ENCODE results near the gene SCYGR6. TPM values are rescaled to one million over a fixed set of nuclear protein-coding genes. Genes with fewer than 3 reads are reported as not detected.
"Not testable (repeated sequence)": the region's sequence is repeated elsewhere in the genome, so short reads cannot be mapped to it uniquely, and the experiment has no call there.

The SCYGR6 gene
- total RNA-seq, 2 experiments from 2014 or later: not detected

DNA sequence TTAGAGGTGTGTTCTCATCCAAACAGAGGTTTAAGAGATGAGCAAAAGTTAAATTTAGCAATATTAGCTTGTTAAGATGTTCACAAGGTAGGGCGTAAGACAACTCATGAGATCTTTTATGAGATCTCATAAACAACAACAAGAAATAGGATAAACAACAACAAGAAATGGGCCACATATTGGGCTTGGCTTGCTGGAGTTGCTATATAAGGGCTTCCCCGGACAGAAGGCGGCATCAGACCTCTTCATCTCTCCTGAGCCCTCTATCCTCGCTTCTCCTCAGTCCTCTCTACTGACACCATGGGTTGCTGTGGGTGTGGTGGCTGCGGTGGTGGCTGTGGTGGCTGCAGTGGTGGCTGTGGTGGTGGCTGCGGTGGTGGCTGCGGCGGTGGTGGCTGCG is 21.0 kb upstream of the SCYGR6 start, which contains the start of gene SCYGR8:
Gene SCYGR8 (plus strand): TSS at position 301 of the 400 bp plus-strand sequence. CDS start 0 bp downstream, at position 301.
- CTCF ChIA-PET: no interaction called here
- H3K9me3 Mint-ChIP-seq: no peaks in the 10 kb centered on the region

DNA sequence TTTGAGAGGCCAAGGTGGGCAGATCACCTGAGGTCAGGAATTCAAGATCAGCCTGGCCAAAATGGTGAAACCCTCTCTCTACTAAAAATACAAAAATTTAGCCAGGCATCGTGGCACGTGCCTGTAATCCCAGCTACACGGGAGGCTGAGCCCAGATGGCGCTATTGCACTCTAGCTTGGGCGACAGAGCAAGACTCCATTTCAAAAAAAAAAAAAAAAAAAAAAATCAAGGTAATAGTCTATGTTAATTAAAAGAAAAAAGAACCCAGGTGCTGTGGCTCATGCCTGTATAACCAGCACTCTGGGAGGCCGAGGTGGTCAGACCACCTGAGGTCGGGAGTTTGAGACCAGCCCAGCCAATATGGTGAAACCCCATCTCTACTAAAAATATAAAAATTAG is 16.1 kb upstream of the SCYGR6 start:
- H3K27ac Mint-ChIP-seq; H3K36me3 Mint-ChIP-seq (ENCODE audit: low read depth); H3K27me3 Mint-ChIP-seq (ENCODE audit: low read depth); H3K9me3 Mint-ChIP-seq; intact Hi-C loops (cut with micrococcal nuclease); H3K4me3 Mint-ChIP-seq; H3K4me1 Mint-ChIP-seq (ENCODE audit: low read depth): not testable (repeated sequence)
- CTCF ChIA-PET: interaction anchor here (0.6 to 1.4 kb wide), 4 partner anchors 25 to 149 kb away, joined by 3 to 6 read pairs (median 4); no protein-coding TSS in a partner anchor
- peak; percentile 14 for DNase-seq

More for the DNA sequence above, 21.0 kb upstream of the SCYGR6 start, which contains the start of gene SCYGR8:
- no peaks in the 10 kb centered on the region for H3K4me1 Mint-ChIP-seq (ENCODE audit: low read depth)
- no peak for DNase-seq
- peaks cover 5% of the 10 kb centered on the region for H3K27me3 Mint-ChIP-seq (ENCODE audit: low read depth)
- intact Hi-C loops (cut with micrococcal nuclease): no loop called here
- H3K36me3 Mint-ChIP-seq (ENCODE audit: low read depth): no peaks in the 10 kb centered on the region
- H3K27ac Mint-ChIP-seq: no peak within 1 kb of the TSS
- no peak within 1 kb of the TSS for H3K4me3 Mint-ChIP-seq

DNA sequence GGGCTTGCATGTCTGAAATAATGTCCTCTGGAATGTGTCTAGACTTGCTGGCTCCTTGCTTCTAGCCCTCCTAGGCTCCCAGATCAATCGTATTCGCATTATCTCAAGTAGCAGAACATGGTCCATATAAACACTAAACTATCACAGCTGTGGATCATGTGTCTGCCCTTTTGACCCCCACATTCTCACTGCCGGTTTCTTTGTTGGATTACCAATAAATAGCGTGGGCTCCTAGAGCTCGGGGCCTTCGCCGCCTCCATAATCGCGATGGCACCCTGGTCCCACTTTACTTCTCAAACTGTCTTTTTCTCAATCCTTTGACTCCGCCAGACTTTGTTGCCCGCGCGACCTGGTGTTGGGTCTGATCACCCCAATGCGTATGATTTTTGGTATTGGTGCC is 14.8 kb upstream of the SCYGR6 start:
- no peak for DNase-seq
- no peaks in the 10 kb centered on the region for H3K9me3 Mint-ChIP-seq
- intact Hi-C loops (cut with micrococcal nuclease): no loop called here
- no peaks in the 10 kb centered on the region for H3K36me3 Mint-ChIP-seq (ENCODE audit: low read depth)
- no peak overlapping the region for H3K27ac Mint-ChIP-seq
- H3K4me1 Mint-ChIP-seq (ENCODE audit: low read depth): no peaks in the 10 kb centered on the region
- CTCF ChIA-PET: no interaction called here
- H3K4me3 Mint-ChIP-seq: no peak overlapping the region
- H3K27me3 Mint-ChIP-seq (ENCODE audit: low read depth): peaks cover 4% of the 10 kb centered on the region

DNA sequence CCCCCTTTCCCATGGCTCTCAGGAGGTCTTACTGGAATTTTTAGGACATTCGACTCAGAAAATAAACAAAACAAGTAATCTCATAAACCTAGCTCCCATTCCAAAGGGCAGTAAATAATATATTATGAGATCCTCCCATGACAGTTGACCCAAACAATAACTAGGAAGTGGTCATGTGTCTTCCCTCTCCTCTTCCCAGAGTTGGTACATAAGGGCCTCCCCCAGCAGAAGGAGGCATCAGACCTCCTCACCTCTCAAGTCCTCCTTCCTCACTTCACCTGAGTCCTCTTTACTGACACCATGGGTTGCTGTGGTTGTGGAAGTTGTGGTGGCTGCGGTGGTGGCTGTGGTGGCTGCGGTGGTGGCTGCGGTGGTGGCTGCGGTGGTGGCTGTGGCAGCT is 3.5 kb upstream of the SCYGR6 start, which contains the start of gene SCYGR7:
Gene SCYGR7 (plus strand): TSS at position 301 of the 400 bp plus-strand sequence. CDS start 0 bp downstream, at position 301.
- CTCF ChIA-PET: no interaction called here
- no peak within 1 kb of the TSS for H3K27ac Mint-ChIP-seq
- no peak within 1 kb of the TSS for H3K4me3 Mint-ChIP-seq
- intact Hi-C loops (cut with micrococcal nuclease): no loop called here
- peaks cover under 1% of the 10 kb centered on the region for H3K9me3 Mint-ChIP-seq
- H3K27me3 Mint-ChIP-seq (ENCODE audit: low read depth): peaks cover 12% of the 10 kb centered on the region
- H3K36me3 Mint-ChIP-seq (ENCODE audit: low read depth): no peaks in the 10 kb centered on the region
- H3K4me1 Mint-ChIP-seq (ENCODE audit: low read depth): no peaks in the 10 kb centered on the region
- no peak for DNase-seq

DNA sequence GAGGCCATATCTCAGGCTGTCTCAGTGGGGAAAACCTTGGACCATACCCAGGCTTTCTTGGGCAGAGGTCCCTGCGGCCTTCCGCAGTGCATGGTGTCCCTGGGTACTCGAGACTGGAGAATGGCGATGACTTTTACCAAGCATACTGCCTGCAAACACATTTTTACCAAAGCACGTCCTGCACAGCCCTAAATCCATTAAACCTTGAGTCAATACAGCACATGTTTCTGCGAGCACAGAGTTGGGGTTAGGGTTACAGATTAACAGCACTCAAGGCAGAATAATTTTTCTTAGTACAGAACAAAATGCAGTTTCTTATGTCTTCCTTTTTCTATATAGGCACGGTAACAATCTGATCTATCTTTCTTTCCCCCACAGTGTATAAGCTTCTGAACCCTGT is 1.7 kb downstream of the SCYGR6 start:
- DNase-seq; H3K9me3 Mint-ChIP-seq; intact Hi-C loops (cut with micrococcal nuclease); H3K27ac Mint-ChIP-seq; H3K4me3 Mint-ChIP-seq; H3K36me3 Mint-ChIP-seq (ENCODE audit: low read depth); H3K27me3 Mint-ChIP-seq (ENCODE audit: low read depth); H3K4me1 Mint-ChIP-seq (ENCODE audit: low read depth); CTCF ChIA-PET: not testable (repeated sequence)

DNA sequence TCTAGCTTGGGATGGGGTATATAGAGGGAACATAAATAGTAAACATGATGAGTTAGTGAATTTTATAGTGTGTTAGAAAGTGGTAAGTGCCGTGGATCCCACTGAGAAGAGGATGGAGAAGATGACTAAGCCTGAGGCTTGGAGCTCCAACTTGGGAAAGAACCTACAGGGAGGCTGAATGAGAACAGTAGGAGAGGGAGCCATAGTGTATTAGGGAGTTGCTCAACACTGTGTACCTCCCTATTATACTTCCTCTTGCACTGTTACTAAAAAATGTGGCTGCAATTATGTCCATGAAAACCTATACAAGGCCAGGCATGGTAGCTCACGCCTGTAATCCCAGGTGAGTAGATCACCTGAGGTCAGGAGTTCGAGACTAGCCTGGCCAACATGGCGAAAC is 3.9 kb downstream of the SCYGR6 start:
- Mint-ChIP-seq H3K36me3 (ENCODE audit: low read depth) (no peaks in the 10 kb centered on the region), H3K4me3 (no peak overlapping the region), H3K4me1 (ENCODE audit: low read depth) (no peaks in the 10 kb centered on the region), H3K27ac (no peak overlapping the region), H3K27me3 (ENCODE audit: low read depth) (peaks cover 24% of the 10 kb centered on the region), H3K9me3 (no peaks in the 10 kb centered on the region)
- intact Hi-C loops (cut with micrococcal nuclease): no loop called here
- CTCF ChIA-PET: interaction anchor here (1.4 kb wide), 1 partner anchor 63 kb away, joined by 5 read pairs; no protein-coding TSS in a partner anchor
- no peak for DNase-seq

DNA sequence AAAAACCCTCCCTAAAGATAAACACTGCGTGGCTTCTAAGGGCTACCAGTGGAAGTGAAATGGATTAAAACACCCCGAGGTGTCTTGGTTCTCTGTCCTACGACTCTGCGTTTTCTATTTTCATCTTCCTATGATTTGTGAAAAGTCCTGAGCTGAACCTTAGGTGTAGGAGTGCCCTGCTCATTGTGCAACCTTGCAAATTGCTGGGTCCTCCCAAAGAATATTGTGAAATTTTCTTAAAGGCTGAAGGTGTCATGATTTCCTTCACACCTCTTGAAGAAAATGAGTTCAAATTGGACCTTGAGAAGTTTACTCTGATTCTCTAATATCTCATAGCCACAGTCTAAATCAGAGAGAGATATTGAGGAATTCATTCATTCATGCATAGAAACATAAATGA is 4.9 kb downstream of the SCYGR6 start:
- no peak overlapping the region for H3K27ac Mint-ChIP-seq
- H3K4me1 Mint-ChIP-seq (ENCODE audit: low read depth): no peaks in the 10 kb centered on the region
- no peak overlapping the region for H3K4me3 Mint-ChIP-seq
- H3K9me3 Mint-ChIP-seq: no peaks in the 10 kb centered on the region
- no peak for DNase-seq
- intact Hi-C loops (cut with micrococcal nuclease): no loop called here
- CTCF ChIA-PET: no interaction called here
- no peaks in the 10 kb centered on the region for H3K36me3 Mint-ChIP-seq (ENCODE audit: low read depth)
- peaks cover 24% of the 10 kb centered on the region for H3K27me3 Mint-ChIP-seq (ENCODE audit: low read depth)

DNA sequence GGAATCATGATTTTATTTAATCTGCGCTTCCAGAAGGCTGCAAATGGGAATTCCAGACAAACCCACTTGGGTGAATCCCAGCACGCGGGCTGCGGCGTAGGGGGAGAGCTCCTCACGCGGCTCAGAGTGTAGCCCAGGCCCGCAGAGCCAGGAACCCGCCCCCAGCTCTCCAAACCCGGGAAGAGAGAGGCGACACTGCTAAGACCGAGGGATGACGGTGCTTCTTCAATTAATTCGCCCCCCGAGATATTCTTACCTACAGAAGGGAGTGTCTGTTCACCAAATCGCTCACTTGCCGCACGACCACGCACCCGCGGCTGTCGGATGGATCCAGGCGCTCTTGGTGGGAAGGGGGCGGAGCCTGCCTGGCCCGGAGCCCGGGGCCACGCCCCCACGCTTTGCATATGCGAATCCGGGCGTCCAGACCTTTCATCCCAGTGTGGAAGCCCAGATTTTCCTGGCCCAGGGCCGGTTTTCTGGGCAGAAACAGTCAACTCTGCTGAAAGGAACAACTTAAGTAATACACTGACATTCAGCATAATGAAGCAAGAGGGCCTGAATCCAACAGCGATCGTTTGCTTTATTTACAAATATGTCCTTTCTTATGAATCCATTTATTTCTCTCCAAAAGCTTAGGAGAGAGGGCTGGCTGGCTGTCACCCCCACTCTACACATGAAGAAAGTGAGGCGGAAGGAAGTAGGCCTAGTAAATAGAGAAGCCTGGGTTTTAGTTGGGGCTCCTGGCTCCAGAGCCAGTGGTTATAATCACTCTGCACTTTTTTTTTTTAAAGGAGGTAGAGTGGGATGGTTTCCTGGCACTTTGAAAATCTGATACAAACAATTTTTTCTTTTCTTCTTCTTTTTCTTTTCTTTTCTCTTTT is 6.6 kb downstream of the SCYGR6 start, which contains the start of gene SLC19A3:
Gene SLC19A3 (minus strand): TSS at position 342 of the 881 bp plus-strand sequence. CDS start 15,710 bp downstream, outside the sequence.
- Mint-ChIP-seq H3K4me3 (peak within 1 kb of the TSS; percentile 30), H3K27me3 (ENCODE audit: low read depth) (peaks cover 24% of the 10 kb centered on the region), H3K27ac (no peak within 1 kb of the TSS), H3K36me3 (ENCODE audit: low read depth) (no peaks in the 10 kb centered on the region), H3K9me3 (no peaks in the 10 kb centered on the region), H3K4me1 (ENCODE audit: low read depth) (no peaks in the 10 kb centered on the region)
- CTCF ChIA-PET: interaction anchor here (0.9 to 1.7 kb wide), 2 partner anchors 48 to 60 kb away, joined by 3 read pairs; no protein-coding TSS in a partner anchor
- peak; percentile 16 for DNase-seq
- intact Hi-C loops (cut with micrococcal nuclease): no loop called here

DNA sequence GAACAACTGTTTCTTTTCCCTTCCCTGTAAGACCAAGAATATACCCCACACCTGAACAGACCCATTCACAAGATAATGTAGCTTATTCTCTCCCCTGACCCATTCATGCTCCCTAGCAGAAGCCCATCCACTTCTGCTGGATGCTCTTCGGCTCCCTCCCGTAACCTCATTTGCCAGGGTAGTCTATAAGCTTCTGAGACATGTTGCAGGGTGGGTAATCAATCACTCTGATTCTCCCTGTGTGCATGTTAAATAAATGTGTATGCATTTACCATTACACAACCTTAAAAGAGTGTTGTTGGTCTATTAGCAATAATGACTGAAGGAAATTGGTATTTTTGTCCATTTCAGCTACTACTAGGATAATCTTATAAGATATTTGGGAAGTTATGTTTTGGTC is 8.1 kb downstream of the SCYGR6 start:
- intact Hi-C loops (cut with micrococcal nuclease): no loop called here
- H3K4me1 Mint-ChIP-seq (ENCODE audit: low read depth): no peaks in the 10 kb centered on the region
- DNase-seq: no peak
- peaks cover 22% of the 10 kb centered on the region for H3K27me3 Mint-ChIP-seq (ENCODE audit: low read depth)
- H3K9me3 Mint-ChIP-seq: no peaks in the 10 kb centered on the region
- CTCF ChIA-PET: interaction anchor here (1.7 kb wide), 1 partner anchor 59 kb away, joined by 3 read pairs; no protein-coding TSS in a partner anchor
- no peak overlapping the region for H3K27ac Mint-ChIP-seq
- H3K4me3 Mint-ChIP-seq: no peak overlapping the region
- no peaks in the 10 kb centered on the region for H3K36me3 Mint-ChIP-seq (ENCODE audit: low read depth)

DNA sequence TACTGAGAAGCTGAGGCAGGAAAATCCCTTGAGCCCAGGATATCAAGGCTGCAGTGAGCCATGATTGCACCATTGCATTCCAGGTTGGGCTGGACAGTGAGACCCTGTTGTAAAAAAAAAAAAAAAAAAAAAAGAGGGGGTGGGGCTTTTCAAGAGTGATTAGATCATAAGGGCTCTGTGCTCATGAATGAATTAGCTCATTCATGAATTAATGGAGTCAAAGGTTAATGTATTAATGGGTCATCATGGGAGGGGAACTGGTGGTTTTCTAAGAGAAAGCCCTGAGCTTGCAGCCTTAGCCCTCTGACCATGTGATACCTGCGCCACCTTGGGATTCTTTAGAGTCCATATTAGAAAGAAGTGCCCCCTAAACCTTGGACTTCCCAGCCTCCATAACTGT is 11.3 kb downstream of the SCYGR6 start:
- Mint-ChIP-seq H3K27ac (no peak overlapping the region), H3K27me3 (ENCODE audit: low read depth) (peaks cover 17% of the 10 kb centered on the region), H3K9me3 (no peaks in the 10 kb centered on the region), H3K4me1 (ENCODE audit: low read depth) (no peaks in the 10 kb centered on the region), H3K36me3 (ENCODE audit: low read depth) (no peaks in the 10 kb centered on the region), H3K4me3 (no peak overlapping the region)
- intact Hi-C loops (cut with micrococcal nuclease): loop anchor here (5.0 kb wide), 1 partner anchor 54 kb away; no protein-coding TSS in a partner anchor
- CTCF ChIA-PET: no interaction called here
- no peak for DNase-seq

DNA sequence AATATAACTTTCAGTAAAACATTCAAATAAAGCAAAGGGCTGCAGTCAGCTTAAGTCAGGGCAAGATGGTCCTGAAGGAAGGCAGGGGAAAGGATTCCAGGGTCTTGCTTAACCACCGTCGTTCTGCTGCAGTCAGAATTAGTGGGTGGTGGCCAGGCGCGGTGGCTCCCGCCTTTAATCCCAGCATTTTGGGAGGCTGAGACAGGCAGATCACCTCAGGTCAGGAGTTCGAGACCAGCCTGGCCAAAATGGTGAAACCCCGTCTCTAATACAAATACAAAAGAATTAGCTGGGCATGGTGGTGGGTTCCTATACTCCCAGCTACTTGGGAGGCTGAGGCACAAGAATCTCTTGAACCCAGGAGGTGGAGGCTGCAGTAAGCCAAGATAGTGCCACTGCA is 13.6 kb downstream of the SCYGR6 start:
- H3K4me1 Mint-ChIP-seq (ENCODE audit: low read depth): no peaks in the 10 kb centered on the region
- intact Hi-C loops (cut with micrococcal nuclease): loop anchor here (5.0 kb wide), 1 partner anchor 56 kb away; no protein-coding TSS in a partner anchor
- peaks cover 2% of the 10 kb centered on the region for H3K27me3 Mint-ChIP-seq (ENCODE audit: low read depth)
- no peak for DNase-seq
- no peaks in the 10 kb centered on the region for H3K9me3 Mint-ChIP-seq
- no peaks in the 10 kb centered on the region for H3K36me3 Mint-ChIP-seq (ENCODE audit: low read depth)
- H3K27ac Mint-ChIP-seq: no peak overlapping the region
- CTCF ChIA-PET: no interaction called here
- H3K4me3 Mint-ChIP-seq: no peak overlapping the region

DNA sequence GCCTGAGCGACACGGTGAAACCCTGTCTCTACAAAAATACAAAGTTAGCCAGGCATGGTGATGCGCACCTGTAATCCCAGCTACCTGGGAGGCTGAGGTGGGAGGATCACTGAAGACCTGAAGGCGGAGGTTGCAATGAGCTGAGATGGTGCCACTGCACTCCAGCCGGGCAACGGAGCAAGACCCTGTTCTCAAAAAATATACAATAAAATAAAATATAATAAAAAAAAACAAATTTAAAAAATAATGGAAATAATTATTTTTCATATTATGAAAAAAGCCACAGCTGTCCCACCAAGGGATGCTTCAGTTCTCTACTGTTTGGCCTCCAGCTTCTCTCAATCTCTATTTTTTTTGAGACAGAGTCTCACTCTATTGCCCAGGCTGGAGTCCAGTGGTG is 17.2 kb downstream of the SCYGR6 start:
- intact Hi-C loops (cut with micrococcal nuclease): no loop called here
- no peak overlapping the region for H3K4me3 Mint-ChIP-seq
- DNase-seq: no peak
- H3K4me1 Mint-ChIP-seq (ENCODE audit: low read depth): no peaks in the 10 kb centered on the region
- no peaks in the 10 kb centered on the region for H3K9me3 Mint-ChIP-seq
- CTCF ChIA-PET: no interaction called here
- peaks cover 9% of the 10 kb centered on the region for H3K27me3 Mint-ChIP-seq (ENCODE audit: low read depth)
- no peaks in the 10 kb centered on the region for H3K36me3 Mint-ChIP-seq (ENCODE audit: low read depth)
- H3K27ac Mint-ChIP-seq: no peak overlapping the region

DNA sequence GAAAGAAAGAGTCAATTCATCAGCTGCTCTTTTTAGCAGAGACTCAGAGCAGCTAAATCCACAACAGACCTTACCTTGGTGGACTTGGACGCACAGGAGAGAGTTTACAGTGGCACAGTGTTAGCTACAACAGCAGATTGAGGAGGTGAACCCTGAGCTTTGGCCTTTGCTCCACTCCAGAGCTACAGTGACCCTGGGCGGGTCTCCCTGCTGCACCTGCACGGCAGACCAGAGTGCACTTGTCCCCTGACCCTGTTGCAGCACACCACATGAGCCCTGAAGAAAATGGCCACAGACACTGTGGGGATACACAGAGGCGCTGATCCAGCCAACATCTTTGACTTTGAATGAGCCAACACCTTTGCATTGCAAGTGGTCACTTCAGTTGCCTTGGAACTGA is 17.7 kb downstream of the SCYGR6 start:
- H3K9me3 Mint-ChIP-seq: no peaks in the 10 kb centered on the region
- no peak for DNase-seq
- no peaks in the 10 kb centered on the region for H3K4me1 Mint-ChIP-seq (ENCODE audit: low read depth)
- intact Hi-C loops (cut with micrococcal nuclease): no loop called here
- CTCF ChIA-PET: no interaction called here
- H3K27me3 Mint-ChIP-seq (ENCODE audit: low read depth): peaks cover 7% of the 10 kb centered on the region
- H3K4me3 Mint-ChIP-seq: no peak overlapping the region
- no peaks in the 10 kb centered on the region for H3K36me3 Mint-ChIP-seq (ENCODE audit: low read depth)
- no peak overlapping the region for H3K27ac Mint-ChIP-seq

All from activated naive CD4-positive, alpha-beta T cell treated with anti-CD3 and anti-CD28 coated beads for 36 hours (primary cell).